Esophagus squamous epithelium (tissue), 4 donors: ENCODE measurements around the gene MTERF4.

Experiments
- CTCF ChIP-seq, 6 experiments: fragments of 450-650 bp in 4 of 6; fragments of 200-600 bp in 2 of 6; sonication (generic) in 2 of 6; IDR thresholded peaks; one replicate each; pipeline ENCODE4 v1.5.1; 2016 to 2019; ENCODE audit warnings: antibody characterized with exemption in 6 of 6, mild to moderate bottlenecking in 4 of 6, moderate library complexity in 4 of 6
- POLR2A ChIP-seq, 4 donors: fragments of 450-650 bp; IDR thresholded peaks; one replicate each; pipeline ENCODE4 v1.6.1; 2017; ENCODE audit warnings: antibody characterized with exemption in 4 of 4, mild to moderate bottlenecking in 4 of 4, moderate library complexity in 3 of 4

DNA sequence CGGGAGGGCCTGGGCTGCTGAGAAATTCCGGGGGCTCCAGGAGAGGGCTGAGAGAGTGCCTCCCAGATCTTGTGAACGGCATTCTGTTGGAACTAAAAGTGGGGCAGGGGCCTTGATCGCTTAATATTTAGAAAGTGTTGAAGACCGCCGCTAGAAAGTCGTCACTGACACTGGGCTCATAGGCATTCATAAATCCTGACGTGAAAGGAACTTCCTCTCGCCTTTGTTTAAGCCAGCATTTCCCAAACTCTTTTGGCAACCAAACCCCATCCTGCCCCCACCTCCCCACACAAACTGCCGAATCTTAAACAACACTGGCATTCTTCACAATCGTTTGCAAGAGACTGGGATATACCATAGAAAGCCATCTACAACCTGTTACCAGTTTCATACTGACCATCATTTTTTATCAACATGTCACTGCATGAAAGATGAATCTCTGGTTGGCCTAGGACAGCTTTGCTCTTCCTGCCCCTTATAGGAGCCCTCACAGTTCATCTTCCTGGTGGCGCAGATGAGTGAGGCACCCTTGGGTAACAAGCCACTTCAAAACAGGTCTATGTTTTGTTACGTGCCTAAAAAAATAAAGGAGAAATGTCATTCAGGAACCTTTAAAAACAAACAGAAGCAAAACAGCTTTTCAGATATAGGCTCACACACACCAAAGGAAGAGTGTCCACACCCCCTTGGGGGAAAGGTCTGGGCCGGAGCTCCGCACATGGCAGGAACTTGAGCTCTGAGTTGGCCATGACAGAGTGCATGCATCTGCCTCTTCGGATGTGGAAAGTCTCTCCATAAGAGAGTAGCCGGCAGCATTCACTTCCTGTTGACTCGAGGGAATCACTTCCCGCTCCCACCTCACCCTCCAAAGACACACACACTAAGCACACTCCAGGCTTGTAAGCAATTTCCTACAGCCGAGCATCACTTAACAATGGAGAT, 13.0 kb downstream of the MTERF4 start:
- TF ChIP-seq CTCF (IDR thresholded peaks at IDR 0.05) (no peak), POLR2A (IDR thresholded peaks at IDR 0.05) (no peak)
